ENCODE measurements around the gene HIPK1. TPM values are rescaled to one million over a fixed set of nuclear protein-coding genes. Genes with fewer than 3 reads are reported as not detected.
"Not testable (repeated sequence)": the region's sequence is repeated elsewhere in the genome, so short reads cannot be mapped to it uniquely, and the experiment has no call there.

The HIPK1 gene
- total and polyA plus RNA-seq, 4 donors, result 10.9 to 87.2 (median 54.5) TPM

GRCh38 chr1:114010433-114011184, 81.5 kb downstream of the HIPK1 start:
- Histone ChIP-seq H3K36me3 (ENCODE audit: control insufficient read depth in 4 of 4, insufficient read depth in 4 of 4, low read length in 4 of 4) (peaks cover 0 to 3% (median 0%) of the 10 kb centered on the region in 4 donors), H3K27me3 (ENCODE audit: control insufficient read depth in 3 of 3, insufficient read depth in 3 of 3, low read length in 2 of 3) (no peaks in the 10 kb centered on the region), H3K4me1 (ENCODE audit: control insufficient read depth in 5 of 5, insufficient read depth in 5 of 5, low read length in 5 of 5) (no peaks in the 10 kb centered on the region), H3K4me3 (no peak overlapping the region), H3K27ac (ENCODE audit: low read depth in 1 of 2, low read length in 1 of 2) (no peak overlapping the region), H3K9me3 (ENCODE audit: control insufficient read depth in 4 of 4, insufficient read depth in 3 of 4, low read length in 3 of 4) (no peaks in the 10 kb centered on the region), H3K9ac (ENCODE audit: insufficient read depth in 1 of 2, low read length in 2 of 2) (no peak overlapping the region)
- no peak for TF ChIP-seq CTCF (IDR thresholded peaks at IDR 0.05; ENCODE audit: control extremely low read depth, extremely low read depth)
- peak in 1 of 3 donors; percentile 15 for DNase-seq
- ATAC-seq (ENCODE audit: insufficient read depth, low FRiP score), result no peak
- 55 to 66% methylated on average over 9 of the region's 9 CpGs for WGBS, 2 donors

- H3K4me1 ChIP-seq (ENCODE audit: control insufficient read depth in 5 of 5, insufficient read depth in 5 of 5, low read length in 5 of 5), result no peaks in the 10 kb centered on the region
- TF ChIP-seq CTCF (IDR thresholded peaks at IDR 0.05; ENCODE audit: control extremely low read depth, extremely low read depth), result no peak
- H3K9me3 ChIP-seq (ENCODE audit: control insufficient read depth in 4 of 4, insufficient read depth in 3 of 4, low read length in 3 of 4), result no peaks in the 10 kb centered on the region
- H3K4me3 ChIP-seq, result no peak overlapping the region
- ATAC-seq (ENCODE audit: insufficient read depth, low FRiP score) (no peak), DNase-seq (no peak)
- H3K9ac ChIP-seq (ENCODE audit: insufficient read depth in 1 of 2, low read length in 2 of 2), result no peak overlapping the region
- no peak overlapping the region for H3K27ac ChIP-seq (ENCODE audit: low read depth in 1 of 2, low read length in 1 of 2)
- H3K27me3 ChIP-seq (ENCODE audit: control insufficient read depth in 3 of 3, insufficient read depth in 3 of 3, low read length in 2 of 3), result no peaks in the 10 kb centered on the region
- peaks cover 0 to 3% (median 0%) of the 10 kb centered on the region in 4 donors for H3K36me3 ChIP-seq (ENCODE audit: control insufficient read depth in 4 of 4, insufficient read depth in 4 of 4, low read length in 4 of 4)
Measured at GRCh38 chr1:114011796-114012195, 82.7 kb downstream of the HIPK1 start.

- H3K27me3 ChIP-seq (ENCODE audit: control insufficient read depth in 3 of 3, insufficient read depth in 3 of 3, low read length in 2 of 3), result no peaks in the 10 kb centered on the region
- H3K27ac ChIP-seq (ENCODE audit: low read depth in 1 of 2, low read length in 1 of 2), result no peak overlapping the region
- H3K36me3 ChIP-seq (ENCODE audit: control insufficient read depth in 4 of 4, insufficient read depth in 4 of 4, low read length in 4 of 4), result no peaks in the 10 kb centered on the region
- H3K9ac ChIP-seq (ENCODE audit: insufficient read depth in 1 of 2, low read length in 2 of 2), result no peak overlapping the region
- H3K9me3 ChIP-seq (ENCODE audit: control insufficient read depth in 4 of 4, insufficient read depth in 3 of 4, low read length in 3 of 4), result no peaks in the 10 kb centered on the region
- ATAC-seq (ENCODE audit: insufficient read depth, low FRiP score), result no peak
- no peaks in the 10 kb centered on the region for H3K4me1 ChIP-seq (ENCODE audit: control insufficient read depth in 5 of 5, insufficient read depth in 5 of 5, low read length in 5 of 5)
- no peak overlapping the region for H3K4me3 ChIP-seq
- no peak for TF ChIP-seq CTCF (IDR thresholded peaks at IDR 0.05; ENCODE audit: control extremely low read depth, extremely low read depth)
- DNase-seq, result no peak
- 80 to 92% methylated on average over 2 of the region's 2 CpGs for WGBS, 2 donors
Measured at GRCh38 chr1:114015075-114015474, 86.0 kb downstream of the HIPK1 start.

- not testable (repeated sequence) for H3K9me3 ChIP-seq (ENCODE audit: control insufficient read depth in 4 of 4, insufficient read depth in 3 of 4, low read length in 3 of 4); H3K9ac ChIP-seq (ENCODE audit: insufficient read depth in 1 of 2, low read length in 2 of 2); DNase-seq; ATAC-seq (ENCODE audit: insufficient read depth, low FRiP score); H3K36me3 ChIP-seq (ENCODE audit: control insufficient read depth in 4 of 4, insufficient read depth in 4 of 4, low read length in 4 of 4); H3K4me1 ChIP-seq (ENCODE audit: control insufficient read depth in 5 of 5, insufficient read depth in 5 of 5, low read length in 5 of 5); H3K27me3 ChIP-seq (ENCODE audit: control insufficient read depth in 3 of 3, insufficient read depth in 3 of 3, low read length in 2 of 3); H3K27ac ChIP-seq (ENCODE audit: low read depth in 1 of 2, low read length in 1 of 2); H3K4me3 ChIP-seq
- 95 to 99% methylated on average over 3 of the region's 3 CpGs for whole genome bisulfite sequencing, 2 donors
Measured at GRCh38 chr1:114019724-114020123, 90.6 kb downstream of the HIPK1 start.

All from lung (tissue), 12 donors.